HS-27A (cell line): ENCODE results near the gene PRPF4.
A peak's percentile ranks its signal among the peaks of the same experiment; 100 is the strongest.

Experiments
- DNase-seq: peaks from one replicate; pipeline ENCODE4 v3.0.0-alpha.2; 2012; ENCODE audit warnings: low read depth, missing footprints

The PRPF4 gene

DNA sequence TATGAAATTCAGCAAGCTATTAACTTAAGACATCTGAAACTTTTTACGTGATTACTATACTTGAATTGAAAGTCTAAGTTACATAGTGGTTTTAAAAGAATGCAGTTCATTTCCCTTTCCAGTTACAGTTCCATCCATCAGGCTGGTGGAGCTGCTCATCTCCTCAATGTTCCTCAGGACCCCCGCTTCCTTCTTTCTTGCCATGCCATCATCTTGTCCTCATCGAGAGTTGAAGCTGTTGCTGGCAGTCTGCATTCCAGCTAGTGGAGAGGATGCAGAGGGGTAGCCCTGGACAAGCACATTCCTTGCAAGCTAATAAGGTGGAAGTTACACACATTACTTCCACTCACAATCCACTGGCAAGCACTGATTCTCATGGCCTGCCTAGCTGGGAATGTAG lies 36.5 kb downstream of the PRPF4 start:
- DNase-seq, result no peak

DNA sequence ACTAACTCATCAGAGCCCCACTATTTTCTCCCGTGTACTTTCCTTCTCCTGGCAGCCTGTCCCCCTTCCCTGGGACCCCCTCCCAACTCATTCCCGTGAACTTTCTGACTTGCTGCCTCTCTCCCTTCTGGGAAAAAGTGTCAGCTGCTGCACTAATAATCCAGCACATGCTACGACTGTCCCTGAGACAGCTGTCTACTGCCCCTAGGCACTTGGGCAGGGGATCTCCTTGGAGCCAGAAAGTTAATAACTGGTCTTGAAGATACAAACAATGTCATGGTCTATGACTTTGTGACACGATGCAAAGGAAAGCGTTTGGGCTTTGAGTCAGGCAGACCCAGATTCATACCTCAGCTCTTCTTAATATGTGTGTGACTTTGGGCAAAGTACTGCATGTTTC lies 37.8 kb downstream of the PRPF4 start:
- no peak for DNase-seq

DNA sequence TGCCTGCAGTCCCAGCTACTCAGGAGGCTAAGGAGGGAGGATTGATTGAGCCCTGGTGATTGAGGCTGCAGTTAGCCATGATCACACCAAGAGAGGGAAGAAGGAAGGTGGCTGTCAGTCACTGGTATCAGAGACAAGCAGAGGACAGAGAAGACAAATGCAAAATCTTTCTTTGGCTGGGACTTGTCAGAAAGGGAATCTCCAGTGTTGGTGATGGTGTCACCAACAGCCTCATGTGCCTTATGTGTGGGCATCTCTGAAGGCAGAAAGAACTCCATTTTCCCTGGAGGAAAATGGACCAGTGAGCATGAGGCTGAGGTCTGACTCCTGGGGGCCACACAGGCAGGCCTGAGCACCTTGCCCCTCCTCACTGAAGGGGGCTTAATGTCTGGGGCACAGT lies 39.8 kb downstream of the PRPF4 start:
- no peak for DNase-seq

DNA sequence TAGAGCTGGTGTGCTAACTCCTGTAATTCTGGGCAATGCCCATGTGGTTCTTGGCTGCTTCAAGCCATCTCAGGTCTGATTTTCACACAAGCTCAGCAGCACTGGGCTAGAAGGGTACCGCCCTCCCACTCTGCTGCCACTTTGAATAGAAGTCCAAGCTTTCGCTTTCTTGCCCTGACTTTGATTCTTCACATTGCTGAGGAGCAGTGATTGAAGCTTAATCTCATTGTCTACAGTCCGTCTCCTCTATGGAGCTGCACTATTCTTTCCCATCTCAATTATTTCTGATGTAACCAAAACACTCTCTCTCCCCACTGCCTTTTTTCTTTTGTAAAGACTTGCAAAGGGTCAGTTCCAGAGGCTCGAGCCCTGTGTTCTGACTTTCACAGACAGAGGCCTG lies 40.6 kb downstream of the PRPF4 start:
- no peak for DNase-seq

DNA sequence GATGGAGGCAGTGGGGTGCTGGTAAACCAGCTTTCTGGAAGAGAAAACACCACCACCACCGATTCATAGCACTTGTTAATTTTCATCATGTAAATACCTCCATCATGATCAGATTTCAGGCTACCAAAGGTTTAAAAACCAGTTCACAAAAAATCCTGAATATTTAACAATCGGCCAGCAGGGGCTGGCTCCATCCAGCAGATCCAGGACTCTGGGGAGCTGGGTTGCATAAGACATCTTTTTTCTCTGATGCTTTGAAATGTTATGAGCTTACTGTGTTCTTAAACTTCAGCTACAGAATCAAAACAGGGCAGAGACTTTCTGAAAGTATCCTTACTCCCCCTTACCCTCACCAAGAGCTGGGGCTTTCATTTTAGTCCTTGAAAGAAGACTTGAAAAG lies 42.3 kb downstream of the PRPF4 start:
- DNase-seq, result no peak

DNA sequence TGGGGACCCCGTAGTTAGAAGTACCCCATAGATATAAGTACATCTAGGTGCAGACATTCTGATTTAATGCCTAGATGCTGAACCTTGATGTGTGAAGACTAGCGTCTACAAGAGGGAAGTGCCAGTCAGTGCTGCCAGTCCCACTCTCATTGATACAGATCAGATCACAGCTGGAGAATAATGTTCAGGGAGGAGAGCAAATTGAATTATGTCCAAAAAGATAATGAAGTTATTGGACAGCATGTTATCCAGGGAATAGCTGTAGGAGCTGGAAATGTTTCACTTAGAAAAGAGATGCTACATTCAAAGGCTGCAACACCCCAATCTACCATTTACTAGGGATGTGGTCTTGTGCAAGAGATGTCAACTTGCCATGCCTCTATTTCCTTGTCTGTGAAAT lies 43.6 kb downstream of the PRPF4 start:
- no peak for DNase-seq

DNA sequence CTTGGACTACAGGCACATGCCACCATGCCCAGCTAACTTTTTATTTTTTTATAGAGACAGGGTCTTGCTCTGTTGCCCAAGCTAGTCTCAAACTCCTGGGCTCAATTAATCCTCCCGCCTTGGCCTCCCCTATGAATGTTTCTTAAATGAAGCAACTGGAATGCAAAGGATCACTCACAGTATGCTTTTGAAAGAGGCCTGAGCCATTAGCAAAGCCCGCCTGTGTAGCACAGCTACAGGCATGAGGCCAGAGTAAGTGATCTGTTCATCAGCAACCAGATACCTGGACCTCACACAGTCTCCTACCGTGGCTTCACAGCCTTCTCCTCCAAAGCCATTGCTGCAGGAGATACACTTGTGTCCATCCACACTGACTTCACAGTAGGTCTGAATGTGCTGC lies 44.6 kb downstream of the PRPF4 start:
- no peak for DNase-seq

DNA sequence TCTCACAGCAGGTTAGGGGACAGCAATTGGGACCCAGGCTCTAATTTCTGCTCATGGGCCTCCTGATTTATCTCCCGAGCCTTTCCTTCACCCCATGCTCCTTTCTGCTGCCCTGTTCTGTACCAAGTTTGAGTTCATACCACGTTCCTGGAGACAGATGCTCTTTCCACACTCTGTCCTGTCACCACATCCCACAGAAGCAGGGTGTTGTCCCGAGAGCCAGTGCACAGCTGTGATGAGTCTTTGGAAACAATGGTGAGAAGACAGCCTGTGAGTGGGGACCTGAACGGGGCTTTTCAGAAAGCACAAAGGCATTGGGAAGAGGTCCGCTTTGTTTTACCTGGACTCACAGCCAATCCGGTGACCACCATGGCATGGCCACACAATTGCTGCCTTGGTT lies 47.2 kb downstream of the PRPF4 start:
- DNase-seq, result no peak

DNA sequence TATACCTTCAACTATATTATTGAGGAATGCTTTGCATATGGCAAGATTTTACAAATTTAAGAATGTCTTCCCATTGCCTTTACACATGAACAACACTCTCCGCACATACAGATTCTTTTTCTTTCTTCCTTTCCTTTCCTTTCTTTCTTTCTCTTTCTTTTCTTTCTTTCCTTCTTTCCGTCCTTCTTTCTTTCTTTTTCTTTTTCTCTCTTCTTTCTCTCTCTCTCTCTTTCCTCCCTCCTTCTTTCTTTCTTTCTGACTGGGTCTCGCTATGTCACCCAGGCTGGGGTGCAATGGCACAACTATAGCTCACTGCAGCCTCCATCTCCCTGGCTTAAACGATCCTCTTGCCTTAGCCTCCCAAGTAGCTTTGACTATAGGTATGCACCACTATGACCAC lies 50.8 kb downstream of the PRPF4 start:
- DNase-seq, result no peak

DNA sequence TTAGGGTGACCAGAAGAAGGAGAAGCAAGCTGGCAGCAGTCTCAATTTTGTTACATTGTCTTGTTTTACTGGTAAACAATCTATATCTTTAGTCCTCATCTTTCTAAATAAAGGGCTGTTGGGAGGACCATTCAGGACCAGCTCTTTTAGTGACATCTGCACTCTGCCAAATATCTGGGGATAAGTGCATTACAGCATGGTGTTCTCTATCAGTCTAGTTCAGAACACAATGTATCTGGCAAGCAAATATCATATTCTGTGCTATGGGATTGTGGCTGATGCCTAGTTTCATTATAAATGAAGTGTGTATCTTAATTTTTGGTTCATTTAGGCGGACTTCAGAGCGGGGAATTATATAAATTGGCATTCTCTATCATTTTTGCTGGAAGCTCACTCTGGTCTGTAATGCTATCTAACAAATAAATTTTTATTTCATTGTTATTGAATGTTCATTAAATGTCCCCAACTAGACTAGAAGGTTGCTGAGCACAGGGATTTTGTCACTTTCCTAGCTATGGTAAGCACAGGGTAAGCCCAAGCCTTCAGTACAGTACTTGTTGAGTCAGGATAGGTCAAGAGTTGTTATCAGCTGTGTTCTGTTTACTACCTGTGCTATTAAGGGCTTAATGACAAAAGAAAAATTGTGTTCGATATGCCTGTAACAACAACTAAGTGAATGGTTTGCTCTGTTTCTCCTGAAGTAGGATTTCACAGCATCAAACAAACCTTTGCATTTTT lies 52.8 kb downstream of the PRPF4 start:
- DNase-seq, result no peak

DNA sequence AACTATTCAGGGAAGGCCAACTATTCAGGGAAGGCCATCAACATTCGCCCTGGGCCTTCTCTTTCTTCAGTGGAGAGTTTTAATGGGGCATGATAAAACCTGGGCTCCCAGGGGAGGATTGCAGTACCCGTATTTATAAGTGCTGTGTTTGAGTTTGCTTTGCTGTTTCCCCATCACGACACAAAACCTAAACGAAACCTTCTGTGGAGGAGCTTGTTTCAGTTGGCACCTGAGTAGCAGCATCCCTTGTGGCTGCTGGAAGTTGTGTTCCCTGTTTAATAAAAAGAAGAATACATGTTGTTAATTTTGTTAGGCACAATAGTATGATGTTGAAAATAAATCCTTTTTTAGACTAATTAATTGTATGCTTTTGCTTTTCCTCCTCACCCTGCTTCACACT lies 56.3 kb downstream of the PRPF4 start:
- DNase-seq, result no peak

DNA sequence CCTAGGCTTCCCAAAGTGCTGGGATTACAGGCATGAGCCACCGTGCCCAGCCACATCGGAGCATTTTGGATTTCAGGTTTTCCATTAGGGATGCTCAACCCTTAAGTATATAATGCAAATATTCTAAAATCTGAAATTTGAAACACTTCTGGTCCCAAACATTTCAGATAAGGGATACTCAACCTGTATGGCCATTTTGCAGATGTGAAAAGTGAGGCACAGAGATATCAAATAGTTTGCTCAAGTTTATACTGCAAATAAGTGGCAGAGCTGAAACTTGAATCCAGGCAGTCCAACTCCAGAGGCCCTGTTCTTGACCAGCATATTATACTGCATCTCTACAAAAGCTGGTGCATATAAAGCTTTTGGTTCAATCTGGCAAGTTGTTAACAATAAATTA lies 62.3 kb downstream of the PRPF4 start:
- no peak for DNase-seq

DNA sequence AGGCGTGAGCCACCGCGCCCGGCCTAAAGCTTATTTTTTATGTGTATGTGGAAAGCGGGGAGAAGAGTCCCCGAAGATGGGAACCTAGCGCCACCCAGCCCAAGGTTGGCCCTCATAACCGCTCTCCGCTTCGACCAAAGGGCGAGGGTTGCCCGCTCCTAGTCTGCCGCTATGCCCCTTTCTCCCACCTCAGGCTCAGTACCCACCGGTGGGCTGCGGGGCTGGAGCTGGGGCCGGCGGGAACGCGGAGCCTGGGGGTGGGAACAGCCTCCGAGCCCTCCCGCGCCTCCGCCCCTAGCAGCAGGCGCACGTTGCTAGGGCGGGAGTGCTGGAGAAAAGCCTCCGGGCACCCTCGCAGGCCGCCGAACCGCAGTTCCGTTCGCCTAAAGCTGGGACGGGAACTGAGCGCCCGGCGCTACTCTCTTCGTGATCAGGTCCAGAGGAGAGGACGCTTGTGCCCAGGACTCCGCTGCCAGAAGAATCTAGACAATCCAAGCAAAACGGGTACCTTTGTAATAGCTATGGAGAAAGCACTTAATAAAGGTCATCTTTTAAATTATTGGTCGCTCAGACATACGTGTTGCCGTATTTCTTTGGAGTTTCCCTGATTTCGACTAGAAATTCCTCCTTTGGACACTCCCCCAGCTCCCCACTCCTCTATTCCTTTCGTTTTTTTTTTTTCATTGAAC lies 64.7 kb downstream of the PRPF4 start, which contains the start of gene WDR31:
Gene WDR31 (minus strand): TSS at position 265 of the 689 bp plus-strand sequence. CDS start 8,253 bp downstream, outside the sequence.
- peak; percentile 41 for DNase-seq

DNA sequence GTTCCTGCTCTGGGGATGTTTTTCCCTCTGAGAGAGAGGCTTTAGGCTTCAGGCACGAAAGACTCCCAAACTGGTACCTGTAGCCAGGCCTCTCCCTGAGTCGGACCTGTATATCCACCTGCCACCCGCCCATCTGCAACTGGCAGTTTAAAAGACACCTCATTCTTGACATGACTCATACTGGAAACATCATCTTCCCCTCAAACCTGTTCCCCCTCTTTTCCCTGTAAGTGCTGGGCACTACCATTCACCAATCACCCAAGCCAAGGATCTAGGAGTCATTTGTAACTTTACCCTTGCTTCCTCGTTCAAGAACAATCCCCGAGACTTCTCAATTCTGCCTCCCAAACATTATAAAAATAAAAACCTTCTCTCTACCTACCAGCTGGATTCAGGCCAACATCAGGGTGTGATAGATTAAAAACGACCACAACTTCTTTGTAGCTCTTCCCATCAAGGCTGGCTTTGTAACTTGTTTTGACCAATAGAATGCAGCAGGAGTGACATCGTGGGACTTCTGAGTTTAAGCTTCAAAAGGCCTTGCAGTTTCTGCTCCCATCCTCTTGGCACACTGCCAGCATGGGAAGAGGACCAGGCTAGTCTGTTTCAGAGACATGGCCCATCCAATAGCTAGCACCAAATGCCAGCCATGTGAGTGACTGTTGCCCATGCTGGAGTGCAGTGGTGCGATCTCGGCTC lies 66.4 kb downstream of the PRPF4 start:
- DNase-seq, result no peak
